GM21619 (cell line): ENCODE results near the gene C1orf198.
A peak's percentile ranks its signal among the peaks of the same experiment; 100 is the strongest.

Experiments used
- ATAC-seq: cut with Tn5 transposase; IDR thresholded peaks from one replicate; pipeline ENCODE4 v1.9.1; 2021; ENCODE audit not compliant: unreplicated experiment

Gene C1orf198

GRCh38 chr1:230892018-230892491 is 23.7 kb upstream of the C1orf198 start:
- no peak for ATAC-seq

GRCh38 chr1:230891413-230891812 is 23.1 kb upstream of the C1orf198 start:
- no peak for ATAC-seq

GRCh38 chr1:230884646-230885045 is 16.3 kb upstream of the C1orf198 start:
- ATAC-seq = no peak

- ATAC-seq = no peak
Measured at GRCh38 chr1:230883967-230884366, 15.6 kb upstream of the C1orf198 start.

GRCh38 chr1:230879778-230880177 is 11.5 kb upstream of the C1orf198 start:
- ATAC-seq = no peak

GRCh38 chr1:230878591-230878990 is 10.3 kb upstream of the C1orf198 start:
- ATAC-seq = no peak

GRCh38 chr1:230877924-230878590 is 9.7 kb upstream of the C1orf198 start:
- ATAC-seq = no peak

GRCh38 chr1:230877146-230877923 is 9.0 kb upstream of the C1orf198 start:
- ATAC-seq = no peak

GRCh38 chr1:230876660-230877059 is 8.3 kb upstream of the C1orf198 start:
- ATAC-seq = no peak

GRCh38 chr1:230875370-230875769 is 7.0 kb upstream of the C1orf198 start:
- no peak for ATAC-seq

GRCh38 chr1:230870916-230871315 is 2.6 kb upstream of the C1orf198 start:
- ATAC-seq = no peak

GRCh38 chr1:230869500-230869899 is 1.2 kb upstream of the C1orf198 start:
- ATAC-seq = no peak

GRCh38 chr1:230868736-230869385 is 540 bp upstream of the C1orf198 start:
- ATAC-seq = peak; percentile 43

- no peak for ATAC-seq
Measured at GRCh38 chr1:230867101-230867902, 1.0 kb downstream of the C1orf198 start.

- no peak for ATAC-seq
Measured at GRCh38 chr1:230866171-230867070, 1.9 kb downstream of the C1orf198 start.

- no peak for ATAC-seq
Measured at GRCh38 chr1:230865062-230865817, 3.1 kb downstream of the C1orf198 start.

GRCh38 chr1:230864441-230864840 is 3.9 kb downstream of the C1orf198 start:
- ATAC-seq = no peak

- ATAC-seq = no peak
Measured at GRCh38 chr1:230863449-230863848, 4.9 kb downstream of the C1orf198 start.

GRCh38 chr1:230861970-230862595 is 6.2 kb downstream of the C1orf198 start:
- no peak for ATAC-seq
